HG02642 (cell line): Measurements from ENCODE around the gene CHN2.
A peak's percentile ranks its signal among the peaks of the same experiment; 100 is the strongest.

Experiments
- ATAC-seq: cut with Tn5 transposase; IDR thresholded peaks from one replicate; pipeline ENCODE4 v1.9.1; 2021; ENCODE audit warnings: mild to moderate bottlenecking; ENCODE audit not compliant: unreplicated experiment, poor library complexity

The CHN2 gene

DNA sequence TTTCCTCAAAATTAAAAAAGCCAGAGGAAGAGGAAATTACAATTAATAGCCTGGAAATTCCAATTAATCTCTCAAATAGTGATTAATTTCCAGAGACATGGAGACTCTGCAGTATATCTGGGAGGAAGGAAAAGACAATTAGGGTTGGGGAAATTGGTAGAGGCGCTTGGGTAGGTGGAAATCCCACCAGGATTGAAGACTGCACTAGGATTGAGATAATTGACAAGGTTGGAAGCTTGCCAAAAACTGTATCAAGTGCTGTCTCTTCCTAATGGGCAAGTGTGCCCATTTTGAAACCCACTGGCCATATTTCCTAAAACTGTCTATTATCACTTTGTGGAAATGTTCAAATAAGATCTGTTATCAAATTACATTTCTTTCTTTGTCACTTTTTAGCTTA is 21.6 kb downstream of the CHN2 start:
- no peak for ATAC-seq

DNA sequence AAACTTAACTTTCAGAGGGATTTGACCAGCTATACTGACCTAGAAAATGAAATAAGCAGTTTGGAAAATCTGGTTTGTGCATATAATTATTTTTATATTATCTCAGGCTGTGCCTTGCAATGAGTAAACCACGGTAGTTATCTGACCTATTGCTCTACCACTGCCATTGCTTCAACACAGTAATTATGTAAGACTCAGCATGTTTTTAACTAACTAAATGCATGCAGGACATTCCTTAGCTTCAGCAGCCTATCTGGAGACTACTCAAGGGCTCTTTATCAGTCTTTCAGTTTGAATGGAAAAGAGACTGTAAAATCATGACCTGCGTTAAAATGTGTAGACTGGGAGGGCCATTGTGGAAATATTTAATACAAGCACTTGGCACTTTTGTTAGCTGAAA is 22.5 kb downstream of the CHN2 start:
- ATAC-seq, result no peak

DNA sequence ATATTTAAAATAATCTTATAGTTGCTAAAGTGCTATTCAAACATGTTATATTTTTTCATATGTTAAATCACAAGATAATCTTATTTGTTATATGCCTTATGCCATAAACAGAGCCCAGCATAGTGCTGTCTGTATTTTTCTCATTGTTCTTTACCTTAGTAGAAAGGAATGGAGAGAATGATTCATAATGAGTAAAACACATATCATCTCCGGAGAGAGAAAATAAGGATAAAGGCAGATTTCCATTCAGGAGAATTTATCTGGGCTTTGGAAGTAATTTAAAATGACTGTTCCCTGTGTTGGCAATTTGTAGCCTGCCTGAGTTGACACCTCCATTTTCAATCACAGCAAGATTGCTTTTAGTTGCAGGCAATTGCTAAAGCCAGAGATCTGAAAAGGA is 30.2 kb downstream of the CHN2 start:
- ATAC-seq, result no peak

DNA sequence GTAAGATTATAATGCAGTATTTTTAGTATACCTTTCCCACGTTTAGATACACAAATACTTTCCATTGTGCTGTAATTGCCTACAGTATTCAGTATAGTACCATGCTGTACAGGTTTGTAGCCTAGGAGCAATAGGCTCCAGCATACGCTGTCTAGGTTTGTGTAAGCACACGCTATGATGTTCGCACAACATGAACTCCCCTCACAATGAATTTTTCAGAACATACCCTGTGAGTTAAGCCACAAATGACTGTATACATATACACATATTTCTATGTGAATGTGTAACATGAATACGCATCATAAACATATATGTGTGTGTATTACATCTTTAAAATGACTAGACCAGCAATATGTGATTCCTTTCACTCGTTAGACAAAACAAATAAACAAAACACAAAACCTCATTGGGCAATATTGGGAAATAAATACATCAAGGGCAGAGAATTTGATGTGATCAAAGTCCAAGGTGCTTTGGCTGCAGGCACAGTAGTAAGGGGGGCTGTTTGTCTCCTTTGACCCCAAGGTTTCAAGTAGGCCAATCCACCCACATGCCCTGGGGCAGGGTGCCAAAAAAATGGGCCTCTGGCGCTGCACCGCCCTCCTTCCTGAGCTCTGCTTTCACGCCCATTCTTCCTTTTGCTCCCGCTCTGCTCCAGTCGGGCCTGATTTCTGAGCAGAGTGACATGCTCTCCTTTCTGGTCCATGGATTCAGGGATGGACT is 33.9 kb downstream of the CHN2 start:
- ATAC-seq, result no peak

DNA sequence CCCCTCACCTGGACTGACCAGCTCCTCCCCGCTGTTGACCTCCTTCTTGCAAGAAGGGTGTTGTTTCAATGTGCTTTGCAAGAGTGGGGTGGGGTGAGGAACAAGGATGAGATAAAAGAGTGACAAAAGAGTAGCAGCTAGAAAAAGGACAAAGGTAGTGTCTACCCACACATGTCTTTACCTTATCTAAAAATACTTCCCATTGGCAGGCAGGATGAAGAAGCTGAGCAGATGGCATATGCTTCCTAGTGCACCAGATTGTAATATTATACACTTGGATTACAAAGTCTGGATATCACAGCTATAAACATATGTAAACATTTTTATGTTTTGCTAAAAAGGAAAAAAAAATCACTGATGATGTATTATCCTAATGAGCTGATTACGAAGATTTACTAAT is 34.5 kb downstream of the CHN2 start:
- no peak for ATAC-seq

DNA sequence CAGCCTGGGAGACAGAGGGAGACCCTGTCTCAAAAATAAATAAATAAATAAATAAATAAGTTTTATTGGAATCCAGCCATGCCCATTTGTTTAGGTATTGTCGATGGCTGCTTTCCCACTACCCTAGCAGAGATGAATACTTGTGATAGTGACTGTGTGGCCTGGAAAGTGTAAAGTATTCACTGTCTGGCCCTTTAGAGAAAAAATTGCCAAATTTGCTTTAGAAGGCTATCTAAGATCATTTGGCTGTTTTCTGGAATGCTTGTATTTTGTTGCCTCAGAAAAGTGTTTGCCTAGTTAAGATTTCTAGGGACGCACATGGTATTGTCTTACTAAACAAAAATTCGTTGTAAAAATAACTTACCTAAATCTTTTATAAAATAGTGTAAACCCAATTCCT is 35.4 kb downstream of the CHN2 start:
- ATAC-seq, result no peak

DNA sequence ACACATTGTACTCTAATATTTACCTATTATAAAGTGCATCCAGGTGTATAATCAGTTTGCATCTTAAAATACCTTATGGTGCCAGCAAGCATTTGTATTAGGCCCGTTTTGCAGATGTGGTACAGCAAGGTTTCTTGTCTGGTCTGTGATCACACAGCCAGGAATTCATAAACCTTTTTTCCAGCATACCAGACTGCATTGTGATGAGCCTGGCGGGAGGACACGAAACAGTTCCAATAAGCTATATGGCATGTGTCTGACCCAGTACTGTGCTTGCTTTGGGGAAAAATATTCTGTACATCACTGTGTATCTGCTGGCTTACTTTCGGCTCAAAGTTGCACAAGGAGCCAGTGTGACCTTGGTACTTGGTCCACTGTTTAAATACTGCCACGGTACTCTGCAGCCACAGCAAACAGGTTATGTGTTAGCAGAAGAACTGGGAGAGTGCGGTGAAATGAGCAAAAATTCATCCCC is 36.3 kb downstream of the CHN2 start:
- ATAC-seq, result no peak

DNA sequence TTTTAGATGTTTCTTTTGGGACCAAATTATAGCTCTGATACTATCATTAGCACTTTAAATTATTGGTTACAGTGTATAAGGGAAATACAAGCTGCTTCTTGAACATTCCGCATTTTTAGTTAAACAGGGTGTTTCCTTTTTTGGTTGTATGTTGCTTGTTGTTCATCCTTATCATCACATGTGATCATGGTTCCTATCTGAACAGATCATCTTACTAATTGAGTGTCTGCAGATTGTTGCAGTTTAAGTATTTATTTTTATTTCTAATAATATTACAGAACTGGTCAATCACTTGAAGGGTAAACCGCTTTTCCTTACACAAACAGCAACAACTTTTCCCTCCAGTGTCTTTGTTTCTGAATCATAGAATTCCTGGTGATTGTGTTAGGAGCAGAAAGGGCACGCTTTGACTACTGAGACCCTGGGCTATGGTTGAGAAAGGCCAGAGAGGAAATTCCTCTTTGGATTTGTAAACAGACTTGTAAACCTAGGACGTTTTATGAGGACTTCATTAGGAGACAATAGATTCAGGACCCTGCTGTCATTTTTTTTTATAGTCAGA is 37.2 kb downstream of the CHN2 start:
- ATAC-seq, result no peak

DNA sequence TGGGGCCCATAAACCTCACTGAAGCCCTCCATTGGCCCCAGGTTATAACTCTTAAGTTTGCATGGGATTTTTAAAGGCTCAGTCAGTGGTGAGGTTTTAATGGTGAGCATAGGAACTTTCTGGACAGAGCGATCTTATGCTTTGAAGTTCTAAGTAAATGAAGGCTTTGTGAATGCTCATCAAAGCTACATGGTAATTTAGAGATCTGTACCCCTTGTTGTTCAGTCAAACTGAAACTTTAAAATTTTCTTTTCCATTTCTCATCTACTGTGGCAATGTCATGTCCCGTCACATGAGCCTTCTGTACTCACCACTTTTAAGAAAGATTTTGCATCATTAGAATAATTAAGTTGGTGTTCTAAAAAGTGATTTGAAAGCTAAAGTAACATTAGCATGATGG is 39.9 kb downstream of the CHN2 start:
- no peak for ATAC-seq

DNA sequence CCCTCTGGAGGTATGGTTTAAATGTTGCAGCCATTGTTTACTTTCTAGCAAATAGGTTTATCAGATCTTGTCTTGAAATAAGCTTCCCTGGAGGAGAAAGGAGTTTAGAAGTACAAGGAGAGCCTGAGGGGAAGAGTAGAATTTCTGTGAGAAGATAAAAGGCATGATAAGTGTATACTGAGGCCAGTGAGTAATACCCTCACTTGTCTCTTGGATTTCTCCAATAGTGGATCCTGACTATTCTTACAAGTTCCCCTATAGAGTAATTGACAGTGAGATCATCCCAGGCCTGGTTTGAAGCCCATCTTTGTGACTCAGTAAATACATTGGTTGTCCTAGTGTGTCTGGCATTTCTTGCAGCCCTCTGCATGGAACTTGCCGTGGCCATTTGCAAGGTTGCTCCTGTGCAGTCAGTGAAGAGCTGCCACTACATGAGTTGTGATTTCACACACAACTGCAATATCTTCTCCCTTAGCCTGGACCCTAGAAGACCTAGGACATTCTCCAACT is 41.6 kb downstream of the CHN2 start:
- no peak for ATAC-seq

DNA sequence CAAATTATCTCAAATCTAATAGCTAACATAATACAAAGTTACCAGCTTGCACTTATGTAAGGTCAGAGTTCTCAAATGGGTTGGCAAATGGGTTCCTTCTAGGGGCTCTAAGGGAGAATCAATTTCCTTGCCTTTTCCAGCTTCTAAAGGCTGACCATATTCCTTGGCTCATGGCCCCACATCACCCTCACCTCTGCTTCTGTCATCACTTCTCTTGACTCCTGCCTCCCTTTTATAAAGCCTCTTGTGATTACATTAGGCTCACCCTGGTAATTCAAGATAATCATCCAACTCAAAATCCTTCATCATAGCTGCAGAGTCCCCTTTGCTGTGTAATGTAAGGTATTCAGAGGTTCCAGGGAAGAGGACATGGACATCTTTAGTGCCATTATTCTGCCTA is 42.1 kb downstream of the CHN2 start:
- ATAC-seq, result no peak

DNA sequence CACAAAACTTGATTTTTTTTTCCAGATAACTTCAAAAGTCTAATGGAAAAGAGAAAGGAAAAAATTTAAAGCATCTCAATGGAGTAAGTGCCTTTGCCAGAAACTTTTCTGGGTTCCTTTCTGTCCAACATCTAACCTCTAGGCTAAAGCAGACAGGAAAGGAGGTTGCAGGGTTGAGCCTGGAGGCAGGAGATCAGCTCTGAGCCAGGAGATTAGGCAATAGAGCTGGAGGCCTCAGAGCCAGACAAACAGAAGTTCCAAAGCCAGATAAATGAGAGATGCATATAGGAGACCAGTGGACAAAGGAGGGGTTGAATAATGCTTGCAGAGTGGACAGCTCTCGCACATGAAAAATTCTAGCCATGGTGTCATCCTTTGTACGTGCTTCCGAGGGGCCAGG is 42.9 kb downstream of the CHN2 start:
- no peak for ATAC-seq

DNA sequence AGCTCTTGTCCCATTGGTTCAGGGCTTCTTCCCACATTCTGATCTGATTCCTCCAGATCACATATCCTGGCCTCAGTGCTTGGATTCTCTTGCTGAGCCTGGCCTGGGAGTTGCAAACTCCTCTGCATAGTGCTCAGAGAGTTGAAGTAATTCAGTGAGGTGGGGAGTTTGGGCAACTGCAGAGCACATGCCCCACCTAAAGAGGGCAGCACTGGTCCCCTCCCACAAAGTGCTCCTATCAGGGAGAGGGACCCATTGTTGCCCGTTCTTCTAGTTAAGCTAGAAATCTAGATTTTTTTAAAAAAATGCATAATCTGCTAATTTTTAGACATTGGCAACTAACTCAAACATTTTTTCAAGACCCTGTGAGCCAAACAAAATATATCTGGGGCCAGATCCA is 45.1 kb downstream of the CHN2 start:
- no peak for ATAC-seq

DNA sequence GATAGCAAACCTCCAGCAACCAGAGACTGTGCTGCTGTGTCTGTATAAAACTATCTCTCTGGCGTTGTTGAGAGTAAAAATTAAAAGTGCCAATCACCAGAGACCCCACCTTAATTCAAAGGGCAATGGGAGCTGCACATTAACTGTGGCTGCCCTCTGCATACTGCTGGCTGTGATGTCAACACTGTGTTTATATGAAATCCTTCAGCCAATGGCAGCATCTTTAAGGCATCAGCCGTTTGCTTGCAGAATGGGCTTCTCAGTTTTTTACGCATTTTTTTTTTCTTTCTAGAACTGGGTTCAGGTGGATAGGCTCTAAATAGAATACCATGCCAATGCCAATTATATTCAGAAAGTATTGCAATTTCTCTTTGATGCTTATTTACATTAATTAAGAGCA is 47.7 kb downstream of the CHN2 start:
- no peak for ATAC-seq

DNA sequence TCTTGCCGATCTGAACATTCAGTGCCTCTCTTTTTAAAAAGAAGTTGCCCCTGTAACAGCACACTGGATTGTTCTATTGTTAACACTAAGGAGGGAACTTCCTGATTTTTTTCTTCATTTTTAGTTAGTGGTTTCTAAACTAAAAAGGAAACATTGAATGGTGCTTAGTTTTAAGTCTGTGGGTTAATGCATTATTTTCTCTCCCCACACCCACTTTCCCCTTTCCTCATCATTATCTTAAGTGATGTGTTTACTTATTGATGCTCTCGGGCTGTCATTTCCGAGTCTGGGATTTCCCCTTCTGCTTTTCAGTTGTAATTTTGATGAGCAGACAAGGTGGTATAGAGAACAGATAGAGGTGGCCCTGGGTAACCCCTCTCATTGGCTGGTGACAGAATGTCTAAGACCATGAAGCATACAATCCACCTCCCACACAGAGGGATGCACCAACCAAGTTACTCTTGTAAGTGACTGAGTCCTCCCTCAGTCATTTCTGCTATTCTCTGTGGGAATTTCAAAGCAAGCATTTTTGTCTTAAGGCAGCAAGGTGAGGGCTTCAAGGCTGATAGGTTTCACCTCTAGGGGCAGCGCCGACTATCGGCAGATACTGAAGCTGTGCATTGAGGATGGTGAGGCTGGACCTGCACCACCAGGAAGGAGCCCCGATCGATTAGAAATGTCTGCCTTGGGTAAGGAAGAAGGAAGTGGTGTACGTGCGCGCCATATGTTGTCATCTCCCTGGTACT is 49.5 kb downstream of the CHN2 start:
- ATAC-seq, result peak; percentile 53

DNA sequence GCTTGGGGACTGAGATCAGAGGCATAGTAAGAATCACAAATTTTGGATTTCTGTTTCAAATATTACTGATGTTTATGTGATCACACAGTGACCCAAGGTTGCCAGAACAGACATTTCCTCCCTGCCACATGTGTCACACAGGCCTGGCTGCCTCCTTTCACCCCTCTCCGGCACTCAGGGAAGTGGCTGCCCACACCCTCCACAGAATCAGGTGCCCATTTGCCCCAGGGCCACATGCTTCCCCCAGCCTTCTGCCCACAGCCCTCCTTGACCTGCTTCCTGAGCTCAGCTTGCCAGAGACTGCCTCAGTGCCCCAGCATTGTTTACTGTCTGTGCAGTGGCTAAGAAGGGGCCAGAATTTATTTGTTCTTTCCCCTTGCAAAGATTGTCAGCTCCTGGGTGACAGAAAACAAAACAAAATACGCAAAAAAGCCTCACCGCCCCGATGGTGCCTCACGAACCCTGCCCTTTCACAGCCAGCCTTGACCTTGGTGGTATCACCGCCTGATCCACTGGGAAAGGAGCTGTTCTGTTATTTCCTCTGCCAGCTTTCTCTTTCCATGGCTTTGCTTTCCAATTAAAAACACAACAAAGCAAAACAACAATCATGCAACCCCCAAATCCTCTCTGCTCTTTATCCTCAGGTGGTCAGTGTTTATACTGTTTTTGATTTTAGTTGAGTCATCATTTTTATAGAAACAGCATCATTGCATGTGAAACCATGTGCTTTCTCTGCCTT is 52.8 kb downstream of the CHN2 start:
- ATAC-seq, result no peak

DNA sequence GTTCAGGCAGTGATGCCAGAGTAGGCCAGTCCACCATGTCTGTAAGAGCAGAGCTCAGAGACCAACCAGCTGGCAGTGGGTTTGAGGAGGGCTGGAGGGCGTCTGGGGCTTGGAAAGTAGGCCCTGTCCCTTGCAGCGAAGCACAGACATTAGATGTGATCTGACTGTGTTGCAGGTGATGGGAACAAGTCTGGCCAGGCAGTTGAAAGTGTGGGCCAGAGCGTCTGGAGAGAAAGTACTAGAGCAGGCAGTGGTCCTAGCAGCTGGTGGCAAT is 53.3 kb downstream of the CHN2 start:
- ATAC-seq, result no peak

DNA sequence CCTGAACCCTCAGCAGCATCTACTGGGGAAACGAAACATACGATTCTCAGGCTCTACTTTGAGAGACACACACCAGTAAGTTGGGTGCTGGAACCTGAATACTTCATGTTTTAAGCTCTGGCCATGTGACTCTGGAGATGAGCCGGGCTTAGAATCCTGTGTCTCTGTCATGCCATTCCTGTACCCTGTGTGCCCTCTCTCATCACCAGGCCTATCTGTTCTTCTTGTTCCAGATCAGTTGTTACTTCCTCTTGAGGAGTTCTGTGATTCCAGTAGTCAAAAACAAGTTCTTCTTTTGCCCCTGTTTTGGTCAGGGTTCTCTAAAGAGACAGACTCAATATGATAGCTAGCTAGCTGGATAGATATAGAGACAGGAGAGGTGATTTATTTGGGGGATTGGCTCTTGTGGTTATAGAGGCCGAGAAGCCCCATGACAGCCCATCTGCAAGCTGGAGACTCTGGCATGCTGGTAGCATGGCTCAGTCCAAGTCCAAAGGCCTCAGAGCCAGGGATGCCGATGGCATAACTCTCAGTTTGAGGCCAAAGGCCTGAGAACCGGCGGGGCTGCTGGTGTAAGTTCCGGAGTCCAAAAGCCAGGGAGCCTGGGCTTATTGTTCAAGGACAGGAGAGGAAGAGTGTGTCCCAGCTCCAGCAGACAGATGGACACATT is 54.3 kb downstream of the CHN2 start:
- no peak for ATAC-seq

DNA sequence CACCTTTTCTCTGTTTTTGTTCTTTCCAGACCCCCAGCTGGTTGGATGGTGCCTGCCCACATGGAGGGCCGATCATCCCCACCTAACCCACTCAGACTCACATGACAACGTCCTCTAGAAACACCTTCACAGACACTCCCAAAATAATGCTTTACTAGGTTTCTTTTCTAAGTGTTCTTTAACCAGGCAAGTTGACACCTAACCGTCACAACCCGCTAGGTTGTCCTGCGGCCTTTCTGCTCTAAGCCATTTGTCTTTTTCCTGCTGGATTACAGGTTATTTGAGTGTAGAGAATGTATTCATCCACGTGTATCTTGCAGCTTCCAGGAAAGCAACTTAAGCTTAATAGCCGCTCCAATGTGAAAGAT is 54.8 kb downstream of the CHN2 start:
- ATAC-seq, result no peak

DNA sequence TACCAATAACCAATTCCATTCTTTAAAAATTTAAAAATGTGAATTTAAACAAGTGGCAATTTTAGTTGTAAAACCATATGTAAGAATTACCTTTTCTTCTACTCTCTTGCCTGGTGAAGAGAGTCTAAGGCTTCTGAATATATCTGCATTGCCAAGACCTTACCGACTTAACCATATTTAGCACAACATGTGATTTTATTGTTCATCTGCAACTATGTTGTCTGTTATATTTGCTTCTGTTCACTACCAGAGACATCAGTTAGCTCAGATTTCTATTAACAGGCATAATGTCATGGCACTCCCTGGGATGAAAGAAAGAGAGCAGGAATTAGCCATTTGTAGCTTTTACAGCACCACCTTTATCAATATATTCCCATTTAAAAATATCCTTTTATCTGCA is 55.3 kb downstream of the CHN2 start:
- no peak for ATAC-seq

DNA sequence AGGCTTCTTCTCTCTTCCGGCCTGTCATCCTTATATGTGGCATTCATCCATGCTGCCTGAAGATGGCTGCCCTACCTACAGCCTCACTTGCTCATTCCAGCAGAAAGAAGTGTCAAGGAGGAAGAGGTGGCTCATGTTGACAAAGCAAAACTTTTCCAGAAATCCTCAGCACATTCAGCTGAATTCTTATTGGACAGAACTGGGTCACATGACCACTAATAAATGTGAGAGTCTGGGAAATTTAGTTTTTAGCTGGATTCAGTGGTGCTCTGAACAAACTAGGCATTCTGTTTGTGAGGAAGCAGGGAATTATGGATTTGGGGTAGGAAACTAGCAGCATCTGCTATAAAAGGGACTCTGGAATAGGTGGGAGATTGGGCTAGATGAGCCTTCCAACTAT is 58.6 kb downstream of the CHN2 start:
- no peak for ATAC-seq
